Measurements from ENCODE around the gene KRT72.
"Not testable (repeated sequence)": the region's sequence is repeated elsewhere in the genome, so short reads cannot be mapped to it uniquely, and the experiment has no call there.

The KRT72 gene

DNA sequence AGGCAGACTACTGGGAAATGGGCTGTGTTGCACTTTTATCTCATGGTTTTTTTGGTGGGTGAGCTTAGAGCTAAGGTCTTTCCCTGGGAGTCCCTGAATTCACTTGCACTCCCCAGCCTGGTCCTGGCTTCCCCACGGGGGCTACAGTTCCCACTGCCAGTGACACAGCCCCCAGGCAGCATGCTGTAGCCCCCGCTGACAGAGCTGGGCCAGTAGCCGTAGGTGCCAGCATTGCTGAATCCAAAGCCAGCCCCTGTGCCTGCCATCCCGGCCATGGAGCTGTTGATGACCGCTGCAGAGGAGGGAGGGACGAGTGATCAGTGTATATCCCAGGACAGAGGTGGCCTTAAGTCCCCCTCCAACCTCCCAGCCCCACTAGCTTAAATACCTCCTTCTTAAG, 6.9 kb upstream of the KRT72 start:
- no peak for DNase-seq (ENCODE audit: low read depth in 2 of 2, low spot score in 1 of 2)

DNA sequence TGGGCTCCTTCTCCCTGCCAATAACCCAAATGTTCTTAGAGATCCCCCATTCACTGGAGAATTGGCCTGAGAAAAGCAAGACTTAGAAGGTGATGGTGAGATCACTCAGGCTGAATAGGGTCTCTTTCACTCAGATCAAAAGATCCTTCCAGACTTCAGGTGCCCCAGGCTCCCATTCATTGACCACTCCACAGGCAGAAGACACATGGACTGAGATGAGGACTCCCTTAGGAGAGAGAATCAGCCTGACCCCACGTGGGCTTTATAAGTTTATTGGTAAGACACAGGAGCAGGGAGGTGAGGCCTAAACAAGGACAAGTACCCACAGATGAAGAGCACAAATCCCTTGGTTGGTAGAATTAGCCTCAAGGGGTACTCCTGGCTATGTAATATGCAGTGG, 6.1 kb upstream of the KRT72 start:
- DNase-seq (ENCODE audit: low read depth in 2 of 2, low spot score in 1 of 2), result no peak

DNA sequence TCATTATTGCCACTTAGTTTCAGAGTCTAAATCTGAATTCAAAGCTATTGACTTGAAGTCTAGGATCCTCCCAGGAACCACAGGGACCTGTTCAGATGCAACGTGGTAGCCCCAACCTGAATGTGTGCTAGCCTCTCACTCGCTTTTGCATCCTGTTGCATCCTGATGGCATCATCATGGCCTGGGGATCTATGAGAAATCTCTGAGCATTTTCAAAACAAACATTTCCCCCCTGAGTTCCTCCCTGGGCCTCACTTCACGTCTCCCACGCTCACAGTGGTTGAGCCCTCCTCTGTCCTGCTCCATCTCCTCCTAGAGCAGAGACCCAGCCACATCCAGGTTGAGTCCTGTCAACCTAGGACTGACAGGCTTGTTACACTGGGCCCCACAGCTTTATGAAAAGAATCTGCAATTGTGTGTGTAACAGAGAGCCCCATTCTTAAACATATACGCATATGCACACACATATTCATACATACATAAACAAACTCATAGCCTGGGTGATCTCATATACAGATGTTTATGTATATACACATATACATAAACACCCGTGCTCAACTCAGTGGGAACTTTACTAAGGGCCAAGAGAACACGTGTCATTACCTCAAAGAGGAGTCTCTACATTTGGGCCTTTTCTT, 5.4 kb upstream of the KRT72 start:
- DNase-seq (ENCODE audit: low read depth in 2 of 2, low spot score in 1 of 2), result no peak

DNA sequence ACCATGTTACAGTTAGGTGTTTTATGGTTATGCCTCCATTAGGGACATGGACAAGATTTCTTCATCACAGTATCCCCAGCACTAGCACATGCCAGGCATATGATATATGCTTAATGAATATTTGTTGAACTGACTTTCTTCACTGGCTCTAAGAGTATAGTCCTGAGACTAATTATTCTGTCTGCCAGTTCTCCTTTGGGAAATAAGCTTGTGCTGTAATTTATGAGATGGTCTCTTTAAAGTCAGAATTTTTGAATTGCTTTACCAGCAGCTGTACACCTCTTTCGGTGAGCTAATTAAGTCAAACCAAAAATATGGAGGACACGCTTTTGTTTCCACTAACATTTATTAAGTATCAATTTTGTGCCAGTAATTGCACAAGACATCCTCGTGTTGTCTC, 4.8 kb upstream of the KRT72 start:
- no peak for DNase-seq (ENCODE audit: low read depth in 2 of 2, low spot score in 1 of 2)

DNA sequence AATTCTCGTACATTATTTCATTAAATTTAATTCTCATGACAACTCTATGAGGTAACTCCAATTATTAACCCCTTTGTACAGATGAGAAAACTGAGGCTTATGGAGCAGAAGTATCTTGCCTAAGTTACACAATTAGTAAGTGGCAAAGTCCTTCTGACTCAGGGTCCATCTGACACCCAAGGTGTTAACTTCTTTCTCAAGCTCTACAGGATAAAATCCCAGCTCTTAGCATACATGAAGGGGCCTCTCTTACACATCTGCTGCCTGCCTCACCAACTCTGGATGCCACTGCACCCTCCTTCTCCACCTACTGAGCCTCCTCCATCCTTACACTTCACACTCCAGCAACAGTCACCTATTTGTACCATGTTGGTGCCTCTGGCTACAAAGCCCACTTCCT, 4.3 kb upstream of the KRT72 start:
- no peak for DNase-seq (ENCODE audit: low read depth in 2 of 2, low spot score in 1 of 2)

DNA sequence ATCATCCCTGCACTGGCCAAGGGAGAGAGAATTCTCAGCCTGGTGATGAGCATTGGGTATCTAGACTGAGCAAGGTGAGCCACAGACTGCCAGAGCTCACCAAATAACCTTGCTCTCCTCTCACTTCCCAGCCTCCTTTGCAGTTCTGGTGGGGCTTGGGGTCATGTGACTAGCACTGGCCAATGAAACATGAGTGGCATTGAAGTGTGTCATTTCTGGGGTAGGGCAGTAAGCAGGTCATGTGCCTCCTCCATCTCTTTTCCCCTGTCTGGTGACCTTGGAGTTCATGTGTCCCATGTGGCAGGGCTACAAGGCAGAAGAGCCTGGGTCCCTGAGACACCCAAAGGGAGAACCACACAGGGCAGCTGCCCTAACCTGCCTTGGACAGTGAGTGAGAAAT, 3.6 kb upstream of the KRT72 start:
- DNase-seq (ENCODE audit: low read depth in 2 of 2, low spot score in 1 of 2), result no peak

DNA sequence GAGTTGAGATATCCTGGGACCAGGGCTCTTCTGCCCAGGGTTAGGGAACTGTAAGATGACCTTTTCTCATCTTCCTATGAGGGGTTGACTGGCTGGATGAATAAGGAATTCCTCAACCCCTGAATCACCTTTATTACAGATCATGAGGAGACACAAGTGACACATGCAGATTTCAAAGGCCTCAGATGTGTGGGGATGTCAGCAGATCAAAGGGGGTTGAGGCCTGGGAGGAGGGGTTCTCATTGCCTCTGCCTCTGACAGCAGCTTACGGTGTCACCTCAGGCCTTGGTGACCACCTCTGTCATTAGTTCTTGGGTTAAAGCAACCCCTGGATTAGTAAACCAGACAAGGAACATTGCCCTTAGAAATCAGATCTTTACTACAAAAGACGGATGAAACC, 2.1 kb upstream of the KRT72 start:
- no peak for DNase-seq (ENCODE audit: low read depth in 2 of 2, low spot score in 1 of 2)

DNA sequence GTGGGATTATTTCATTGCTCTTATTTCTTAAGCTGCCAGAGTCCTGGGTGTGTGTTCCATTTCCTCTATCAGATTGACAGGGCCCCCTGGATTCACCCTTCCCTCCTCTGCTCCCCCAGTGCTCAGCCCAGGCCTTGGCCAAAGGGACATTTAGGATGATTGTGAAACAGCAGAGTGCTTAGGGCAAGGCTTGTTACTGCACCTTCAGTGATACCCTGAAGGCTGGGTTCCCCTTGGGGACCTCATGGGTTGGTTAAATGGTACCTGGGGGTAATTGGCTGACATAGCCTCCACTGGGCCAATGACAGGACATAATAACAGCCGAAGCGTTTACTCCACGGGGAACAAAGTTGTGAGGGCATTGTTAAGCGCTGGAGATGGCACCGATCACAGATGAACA, 1.3 kb upstream of the KRT72 start:
- no peak for DNase-seq (ENCODE audit: low read depth in 2 of 2, low spot score in 1 of 2)

DNA sequence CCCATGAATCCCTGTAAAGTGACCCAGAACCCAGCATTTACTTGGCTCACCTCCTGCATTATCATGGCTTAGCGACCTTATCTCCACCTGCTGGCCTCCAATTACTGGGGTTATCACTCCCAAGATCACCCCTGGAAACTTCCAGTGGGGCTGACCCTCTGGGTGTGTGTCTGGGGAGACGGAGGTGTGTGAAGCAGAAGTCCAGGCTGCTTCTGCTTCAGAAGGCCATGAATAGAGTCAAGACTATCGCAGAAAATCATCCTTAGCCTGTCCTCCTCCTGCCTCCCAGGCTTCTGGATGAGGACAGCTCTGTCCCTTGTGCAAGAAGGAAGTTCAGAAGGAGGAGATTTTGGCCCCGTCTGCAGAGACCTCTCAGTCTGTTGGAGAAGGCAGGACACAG, 408 bp upstream of the KRT72 start:
- DNase-seq (ENCODE audit: low read depth in 2 of 2, low spot score in 1 of 2), result no peak

DNA sequence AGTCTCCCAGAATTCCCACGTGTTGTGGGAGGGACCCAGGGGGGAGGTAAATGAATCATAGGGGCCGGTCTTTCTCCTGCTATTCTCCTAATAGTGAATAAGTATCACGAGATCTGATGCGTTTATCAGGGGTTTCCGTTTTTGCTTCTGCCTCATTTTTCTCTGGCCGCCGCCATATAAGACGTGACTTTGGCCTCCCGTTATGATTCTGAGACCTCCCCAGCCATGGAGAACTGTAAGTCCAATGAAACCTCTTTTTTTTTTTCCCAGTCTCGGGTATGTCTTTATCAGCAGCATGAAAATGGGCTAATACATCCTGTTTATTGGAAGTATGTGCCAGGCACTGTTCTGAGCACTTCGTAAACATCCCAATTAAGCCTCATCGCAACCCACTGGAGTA, 788 bp downstream of the KRT72 start:
- no peak for DNase-seq (ENCODE audit: low read depth in 2 of 2, low spot score in 1 of 2)

DNA sequence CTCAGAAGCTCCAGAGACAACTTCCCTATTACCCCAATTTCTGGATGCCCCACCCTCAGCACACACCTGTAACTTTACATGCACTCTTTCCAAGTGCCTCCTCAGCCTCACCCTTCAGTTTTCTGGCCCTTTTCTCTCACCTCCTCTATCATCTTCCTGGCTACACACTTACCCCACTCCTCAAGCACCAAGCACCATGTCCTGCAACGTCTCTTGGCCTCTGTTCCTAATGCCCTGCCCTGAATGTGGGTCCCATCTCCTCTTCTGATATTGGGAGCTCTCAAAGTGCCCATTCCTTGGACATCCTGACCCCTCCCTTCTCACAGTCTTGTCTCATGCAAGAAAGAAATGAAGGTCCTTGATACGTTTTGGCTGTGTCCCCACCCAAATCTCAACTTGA, 1.2 kb downstream of the KRT72 start:
- no peak for DNase-seq (ENCODE audit: low read depth in 2 of 2, low spot score in 1 of 2)

DNA sequence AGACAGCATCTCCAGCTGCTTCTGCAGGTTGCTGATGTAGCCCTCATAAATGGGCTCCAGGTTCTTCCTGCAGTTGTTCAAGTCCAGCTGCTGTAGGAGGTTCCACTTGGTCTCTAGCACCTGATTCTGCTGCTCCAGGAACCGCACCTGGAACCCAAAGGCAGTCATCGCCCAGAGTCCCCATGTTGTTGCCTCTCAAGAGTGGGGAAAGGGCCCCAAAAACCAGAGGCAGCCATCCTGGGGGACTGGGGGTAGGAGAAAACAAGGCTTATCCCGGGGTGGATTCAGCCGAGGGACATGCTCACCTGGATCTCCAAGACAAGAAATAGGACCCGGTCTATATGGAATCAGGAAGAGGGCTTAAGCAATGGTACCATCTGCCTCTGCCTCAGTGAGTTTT, 2.3 kb downstream of the KRT72 start:
- no peak for DNase-seq (ENCODE audit: low read depth in 2 of 2, low spot score in 1 of 2)

DNA sequence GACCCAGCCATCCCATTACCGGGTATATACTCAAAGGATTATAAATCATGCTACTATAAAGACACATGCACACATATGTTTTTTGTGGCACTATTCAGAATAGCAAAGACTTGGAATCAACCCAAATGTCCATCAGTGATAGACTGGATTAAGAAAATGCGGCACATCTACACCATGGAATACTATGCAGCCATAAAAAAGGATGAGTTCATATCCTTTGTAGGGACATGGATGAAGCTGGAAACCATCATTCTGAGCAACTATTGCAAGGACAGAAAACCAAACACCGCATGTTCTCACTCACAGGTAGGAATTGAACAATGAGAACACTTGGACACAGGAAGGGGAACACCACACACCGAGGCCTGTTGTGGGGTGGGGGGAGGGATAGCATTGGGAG, 7.0 kb downstream of the KRT72 start:
- not testable (repeated sequence) for DNase-seq (ENCODE audit: low read depth in 2 of 2, low spot score in 1 of 2)

DNA sequence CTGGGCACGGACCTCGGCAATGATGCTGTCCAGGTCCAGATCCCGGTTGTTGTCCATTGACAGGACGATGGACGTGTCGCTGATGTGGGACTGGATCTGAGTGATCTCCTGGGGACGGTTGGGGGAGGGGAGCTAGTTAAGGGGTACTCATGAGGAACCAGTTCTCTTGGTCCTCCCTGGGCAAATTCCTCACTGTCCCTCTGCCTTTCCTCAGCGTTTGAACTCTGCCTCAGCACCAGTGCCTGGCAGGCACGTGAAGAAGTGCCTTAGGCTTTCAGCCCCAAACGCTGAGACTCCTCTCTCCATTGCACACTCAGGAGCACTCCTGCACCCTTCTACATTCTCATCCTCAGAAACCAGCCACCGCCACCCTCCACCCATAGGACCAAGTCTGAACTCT, 9.7 kb downstream of the KRT72 start:
- DNase-seq (ENCODE audit: low read depth in 2 of 2, low spot score in 1 of 2), result no peak

DNA sequence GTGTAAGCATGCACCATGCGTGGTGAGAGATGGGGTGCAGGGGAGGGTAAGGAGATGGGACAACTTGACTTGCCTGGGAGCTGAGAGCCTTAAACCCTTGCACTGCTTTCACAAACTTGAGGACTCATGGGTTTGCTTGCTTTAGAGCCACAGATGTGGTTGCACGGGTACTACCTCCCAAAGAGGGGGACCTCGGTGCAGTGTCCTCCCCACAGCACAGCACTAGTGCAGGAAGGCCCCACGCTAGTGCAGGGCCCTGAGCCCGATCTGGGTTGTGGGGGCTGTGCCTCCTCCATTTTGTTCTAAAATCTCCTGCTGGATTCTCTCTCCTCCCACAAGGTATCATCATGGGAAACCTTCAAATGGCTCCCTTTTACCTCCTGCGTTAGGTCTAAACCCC, 11.2 kb downstream of the KRT72 start:
- no peak for DNase-seq (ENCODE audit: low read depth in 2 of 2, low spot score in 1 of 2)

DNA sequence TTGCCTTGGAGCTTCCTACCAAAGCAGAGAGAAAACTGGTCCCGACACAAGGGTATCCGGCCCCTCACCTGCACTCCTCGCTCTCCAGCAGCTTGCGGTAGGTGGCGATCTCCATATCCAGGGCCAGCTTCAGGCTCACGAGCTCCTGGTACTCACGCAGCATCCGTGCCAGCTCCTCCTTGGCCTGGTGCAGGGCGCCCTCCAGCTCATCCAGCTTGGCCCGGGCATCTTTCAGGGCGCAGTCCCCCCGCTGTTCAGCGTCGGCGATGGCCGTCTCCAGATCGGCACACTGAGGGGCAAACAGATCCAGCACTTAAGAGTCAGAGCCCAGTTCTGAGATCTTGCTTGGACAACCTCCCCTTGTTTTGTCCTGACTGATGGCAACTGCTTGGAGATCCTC, 13.7 kb downstream of the KRT72 start:
- DNase-seq (ENCODE audit: low read depth in 2 of 2, low spot score in 1 of 2), result no peak

DNA sequence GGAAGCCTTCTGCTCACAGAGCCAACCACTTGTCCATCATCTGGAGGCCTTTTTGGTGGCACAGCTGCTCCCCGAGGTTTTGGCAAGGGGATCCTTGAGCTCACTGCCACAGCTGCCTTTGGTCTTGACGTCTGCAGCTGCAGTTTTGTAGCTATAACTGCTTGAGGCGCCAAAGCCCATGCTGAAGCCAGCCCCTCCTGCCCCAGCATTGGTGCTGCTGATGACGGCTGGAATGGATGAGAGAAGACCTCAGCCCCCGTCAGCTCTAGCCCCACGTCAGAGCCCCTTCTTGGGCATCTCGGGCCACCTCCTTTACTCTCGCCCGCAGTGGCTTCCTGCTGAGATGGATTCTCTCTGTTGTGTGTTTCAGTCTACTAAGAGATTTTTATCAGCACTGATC, 15.3 kb downstream of the KRT72 start:
- DNase-seq (ENCODE audit: low read depth in 2 of 2, low spot score in 1 of 2), result peak; percentile 4 to 16

DNA sequence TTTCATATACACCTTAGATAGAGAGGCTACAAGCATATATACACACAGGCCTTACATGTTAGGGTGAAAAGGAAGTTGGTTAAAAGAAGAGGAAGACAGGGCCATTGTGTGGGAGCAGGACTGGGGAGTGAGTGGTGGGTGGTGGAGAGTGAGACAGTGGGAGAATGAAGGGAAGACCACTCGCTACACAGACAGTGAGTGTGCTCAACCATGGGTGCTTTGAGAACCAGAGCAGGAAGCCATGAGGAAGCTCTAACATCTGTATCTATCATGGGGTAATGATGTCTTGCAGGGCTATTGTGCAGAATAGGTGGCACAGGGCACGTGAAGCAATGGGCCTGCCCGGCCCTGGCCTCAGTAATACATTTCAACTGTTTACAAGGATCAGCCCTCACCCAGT, 16.2 kb downstream of the KRT72 start:
- DNase-seq (ENCODE audit: low read depth in 2 of 2, low spot score in 1 of 2), result no peak

DNA sequence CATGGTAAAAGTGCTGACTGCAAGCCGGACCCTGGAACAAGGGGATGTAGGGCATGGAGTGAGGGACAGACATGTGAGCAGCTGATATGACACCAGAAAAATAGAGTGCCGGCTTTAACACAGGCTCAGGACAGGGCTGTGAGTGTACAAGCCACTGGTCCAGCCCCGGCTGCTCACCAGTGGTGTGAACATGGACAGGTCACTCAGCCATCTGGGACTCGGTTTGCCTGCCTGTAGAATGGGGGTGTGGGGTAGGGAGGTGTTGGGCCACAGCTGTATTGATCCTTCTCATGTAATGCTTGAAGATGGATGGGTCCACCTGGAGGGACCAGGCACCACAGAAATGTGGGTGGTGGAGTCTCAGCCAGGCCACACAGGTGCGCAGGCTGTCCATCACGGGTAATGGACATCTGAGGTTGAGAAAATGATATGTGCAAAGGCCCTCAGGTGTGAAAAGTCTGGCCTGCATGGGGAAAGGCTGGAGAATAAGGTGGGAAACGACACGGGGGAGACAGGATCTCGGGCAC, 17.0 kb downstream of the KRT72 start:
- DNase-seq (ENCODE audit: low read depth in 2 of 2, low spot score in 1 of 2), result no peak

DNA sequence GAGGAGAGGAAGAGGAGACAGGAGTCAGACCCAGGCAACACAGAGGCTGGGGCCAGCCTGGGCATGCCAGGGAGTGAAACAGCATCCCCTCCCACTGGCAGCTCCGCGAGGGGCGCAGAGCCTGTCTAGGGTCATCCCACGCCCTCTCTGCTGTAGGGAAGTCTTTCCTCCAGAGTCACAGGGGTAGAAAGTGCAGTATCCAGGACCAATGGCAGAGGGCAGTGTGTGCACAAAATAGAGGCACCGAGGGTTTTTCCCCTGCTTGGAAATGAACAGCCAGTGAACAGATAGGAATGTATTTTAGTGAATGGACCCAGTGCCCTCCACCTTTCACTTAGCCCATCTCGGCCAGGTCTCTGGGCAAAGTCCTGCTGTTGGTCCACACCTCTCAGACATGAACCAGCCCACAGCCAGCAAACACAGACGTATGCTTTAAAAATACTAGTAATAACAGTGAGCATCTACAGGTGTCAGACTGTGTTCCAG, 18.2 kb downstream of the KRT72 start:
- peak; percentile 23 to 52 for DNase-seq (ENCODE audit: low read depth in 2 of 2, low spot score in 1 of 2)

DNA sequence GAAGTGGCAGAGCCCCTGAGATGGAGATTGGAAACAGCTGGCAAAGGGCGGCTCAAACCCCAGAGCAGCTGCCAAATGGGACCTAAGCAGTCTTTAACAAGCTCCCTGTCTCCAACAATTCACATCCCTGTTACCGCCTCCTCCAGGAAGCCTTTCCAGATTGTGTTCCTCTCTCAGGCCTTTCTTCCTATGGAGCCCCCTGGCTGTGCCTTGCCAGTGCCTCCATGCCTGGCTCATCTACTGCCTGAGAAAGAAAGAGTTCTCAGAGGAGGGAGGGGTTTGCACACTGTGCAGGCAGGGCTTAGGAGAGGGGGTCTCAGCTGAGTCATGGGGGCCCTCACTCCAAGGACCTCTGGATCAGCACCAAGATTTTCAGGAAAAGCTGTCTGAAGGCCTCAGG, 18.8 kb downstream of the KRT72 start:
- no peak for DNase-seq (ENCODE audit: low read depth in 2 of 2, low spot score in 1 of 2)

DNA sequence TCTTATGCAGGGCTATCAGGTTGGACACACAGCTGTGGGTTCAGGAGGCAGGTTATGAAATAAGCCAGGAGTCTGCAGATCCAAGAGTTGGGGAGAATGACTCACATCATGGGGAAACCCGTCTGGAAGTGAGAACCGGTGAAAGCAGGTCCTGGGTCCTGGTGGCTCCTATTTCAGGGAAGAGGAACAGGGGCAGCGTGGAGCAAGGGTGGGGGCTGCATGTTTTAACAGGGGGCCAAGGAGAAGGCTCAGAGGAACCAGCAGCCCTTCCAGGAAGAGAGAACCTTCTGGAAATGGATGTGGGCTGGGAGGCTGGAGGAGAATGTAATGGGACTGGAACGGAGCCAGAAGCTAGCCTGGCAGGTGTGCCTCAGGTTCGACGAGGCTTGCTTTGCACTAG, 19.8 kb downstream of the KRT72 start:
- DNase-seq (ENCODE audit: low read depth in 2 of 2, low spot score in 1 of 2), result no peak

DNA sequence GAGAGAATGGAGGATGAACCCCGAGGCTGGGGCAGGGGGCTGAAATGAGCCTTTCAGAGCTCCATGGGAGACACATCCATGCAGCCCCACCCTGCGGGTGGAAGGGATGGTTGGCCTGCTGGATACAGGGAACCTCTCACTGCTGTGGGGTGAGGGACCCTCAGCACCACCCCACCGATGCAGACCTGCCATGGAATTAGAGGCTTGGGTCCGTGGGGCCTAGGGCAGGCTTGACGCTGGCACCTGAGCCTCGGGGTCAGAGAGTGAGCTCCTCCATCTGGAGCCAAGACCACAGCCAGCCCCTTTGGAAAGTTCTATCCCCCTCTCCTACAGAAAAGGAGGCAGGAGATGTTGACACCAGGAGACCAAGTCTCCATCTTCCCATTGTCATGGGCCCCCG, 20.2 kb downstream of the KRT72 start:
- DNase-seq (ENCODE audit: low read depth in 2 of 2, low spot score in 1 of 2), result no peak

DNA sequence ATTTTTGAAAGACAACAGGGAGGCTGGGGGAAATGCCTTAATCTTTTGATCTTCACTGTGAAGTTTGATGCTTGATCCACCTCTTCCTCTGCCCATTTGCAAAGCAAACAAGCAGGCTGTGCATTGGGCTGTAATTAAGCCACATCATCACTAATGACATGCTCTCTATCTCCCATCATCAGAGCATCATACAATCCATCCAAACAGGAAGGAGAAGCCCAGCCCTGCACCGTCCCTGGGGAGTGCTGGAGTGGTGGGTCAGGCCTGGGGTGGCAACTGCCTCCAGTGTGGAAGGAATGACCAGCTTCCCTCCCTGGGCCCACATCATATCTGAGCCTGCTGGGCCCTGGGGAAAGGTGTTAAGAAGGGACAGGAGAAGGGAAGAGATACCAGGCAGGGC, 20.8 kb downstream of the KRT72 start:
- no peak for DNase-seq (ENCODE audit: low read depth in 2 of 2, low spot score in 1 of 2)

Data from stimulated activated CD8-positive, alpha-beta memory T cell treated with anti-CD3 and anti-CD28 coated beads, Interleukin-4, amount 100 ng/mL, for 4 hours (primary cell).